ENCODE data around the gene PSMB8.

PSMB8 gene

GRCh38 chr6:32855467-32856174 lies 11.8 kb upstream of the PSMB8 start:
- DNase-seq = no peak

- no peak for DNase-seq
Observed at GRCh38 chr6:32854376-32855178, 10.7 kb upstream of the PSMB8 start.

GRCh38 chr6:32853541-32854375 lies 9.9 kb upstream of the PSMB8 start, which contains the start of the genes PSMB9 and TAP1:
TSS of gene PSMB9 (plus strand) at chr6:32854192. CDS start at chr6:32854230, 38 bp downstream.
TSS of gene TAP1 (minus strand) at chr6:32853704. CDS start at chr6:32853636, 68 bp downstream.
- peak; percentile 83 for DNase-seq

- no peak for DNase-seq
Observed at GRCh38 chr6:32852844-32853540, 9.1 kb upstream of the PSMB8 start.

- no peak for DNase-seq
Observed at GRCh38 chr6:32852018-32852843, 8.4 kb upstream of the PSMB8 start.

- no peak for DNase-seq
Observed at GRCh38 chr6:32851025-32851424, 7.2 kb upstream of the PSMB8 start.

- DNase-seq = no peak
Observed at GRCh38 chr6:32849126-32849525, 5.3 kb upstream of the PSMB8 start.

GRCh38 chr6:32847795-32848194 lies 3.9 kb upstream of the PSMB8 start:
- no peak for DNase-seq

GRCh38 chr6:32847004-32847403 lies 3.2 kb upstream of the PSMB8 start:
- DNase-seq = no peak

- no peak for DNase-seq
Observed at GRCh38 chr6:32845384-32845884, 1.6 kb upstream of the PSMB8 start.

- DNase-seq = no peak
Observed at GRCh38 chr6:32844839-32845383, 1.1 kb upstream of the PSMB8 start.

GRCh38 chr6:32843331-32843978 lies 392 bp downstream of the PSMB8 start:
- DNase-seq = no peak

GRCh38 chr6:32842690-32843089 lies 1.2 kb downstream of the PSMB8 start:
- no peak for DNase-seq

GRCh38 chr6:32842021-32842650 lies 1.7 kb downstream of the PSMB8 start:
- DNase-seq = no peak

GRCh38 chr6:32840604-32841246 lies 3.1 kb downstream of the PSMB8 start:
- no peak for DNase-seq

- no peak for DNase-seq
Observed at GRCh38 chr6:32839356-32839755, 4.5 kb downstream of the PSMB8 start.

GRCh38 chr6:32838114-32838958 lies 5.5 kb downstream of the PSMB8 start, which contains the start of gene TAP2:
TSS of gene TAP2 (minus strand) at chr6:32838739. CDS start at chr6:32838233, 506 bp downstream.
- peak; percentile 73 for DNase-seq

GRCh38 chr6:32837651-32838113 lies 6.2 kb downstream of the PSMB8 start:
- DNase-seq = no peak

Measured in NCI-H1694 treated with DMSO at 0.1 percent for 48 hours (cell line).